ENCODE measurements around the gene MAB21L4.

Gene MAB21L4

GRCh38 chr2:240900141-240900860, 4.3 kb upstream of the MAB21L4 start:
- TF ChIP-seq CTCF (IDR thresholded peaks at IDR 0.05; ENCODE audit: control extremely low read depth, extremely low read depth, low read depth, missing control alignments) = no peak
- POLR2A ChIA-PET = no interaction called here
- CTCF ChIA-PET = no interaction called here
- no peak for DNase-seq (ENCODE audit: extremely low spot score)

GRCh38 chr2:240899468-240899865, 3.5 kb upstream of the MAB21L4 start:
- ChIA-PET POLR2A (no interaction called here), CTCF (interaction anchor here (1.0 to 4.5 kb wide), 2 partner anchors 8 to 14 kb away, joined by 3 to 17 read pairs; no protein-coding TSS in a partner anchor)
- no peak for DNase-seq (ENCODE audit: extremely low spot score)
- no peak for TF ChIP-seq CTCF (IDR thresholded peaks at IDR 0.05; ENCODE audit: control extremely low read depth, extremely low read depth, low read depth, missing control alignments)

GRCh38 chr2:240898731-240899467, 2.9 kb upstream of the MAB21L4 start:
- ChIA-PET POLR2A (no interaction called here), CTCF (interaction anchor here (1.0 to 4.5 kb wide), 2 partner anchors 8 to 15 kb away, joined by 3 to 17 read pairs; no protein-coding TSS in a partner anchor)
- TF ChIP-seq CTCF (IDR thresholded peaks at IDR 0.05; ENCODE audit: control extremely low read depth, extremely low read depth, low read depth, missing control alignments) = no peak
- no peak for DNase-seq (ENCODE audit: extremely low spot score)

GRCh38 chr2:240898108-240898730, 2.3 kb upstream of the MAB21L4 start:
- ChIA-PET POLR2A (no interaction called here), CTCF (interaction anchor here (4.5 kb wide), 1 partner anchor 16 kb away, joined by 17 read pairs; no protein-coding TSS in a partner anchor)

GRCh38 chr2:240896871-240897692, 1.1 kb upstream of the MAB21L4 start:
- no peak for TF ChIP-seq CTCF (IDR thresholded peaks at IDR 0.05; ENCODE audit: control extremely low read depth, extremely low read depth, low read depth, missing control alignments)
- ChIA-PET CTCF (interaction anchor here (1.2 to 4.5 kb wide), 2 partner anchors 17 to 29 kb away, joined by 3 to 17 read pairs; no protein-coding TSS in a partner anchor), POLR2A (no interaction called here)
- no peak for DNase-seq (ENCODE audit: extremely low spot score)

More at GRCh38 chr2:240898108-240898730, 2.3 kb upstream of the MAB21L4 start:
- DNase-seq (ENCODE audit: extremely low spot score) = no peak
- TF ChIP-seq CTCF (IDR thresholded peaks at IDR 0.05; ENCODE audit: control extremely low read depth, extremely low read depth, low read depth, missing control alignments) = no peak

- CTCF ChIA-PET = interaction anchor here (1.2 to 4.5 kb wide), 2 partner anchors 17 to 30 kb away, joined by 3 to 17 read pairs; no protein-coding TSS in a partner anchor
- POLR2A ChIA-PET = no interaction called here
- no peak for TF ChIP-seq CTCF (IDR thresholded peaks at IDR 0.05; ENCODE audit: control extremely low read depth, extremely low read depth, low read depth, missing control alignments)
- DNase-seq (ENCODE audit: extremely low spot score) = no peak
Observed at GRCh38 chr2:240896394-240896793, 438 bp upstream of the MAB21L4 start.

All from GM10248 (cell line).